Nephron progenitor cell (in vitro differentiated cells): ENCODE data around the gene RIMBP2.

Experiments
- DNase-seq: peaks from one replicate; pipeline ENCODE4 v3.0.0; 2021
- H3K27ac Mint-ChIP-seq: 2 replicates; pipeline ENCODE4 v1.8.0; 2021; ENCODE audit warnings: mild to moderate bottlenecking, moderate library complexity, mixed read lengths
- H3K27me3 Mint-ChIP-seq: 2 replicates; pipeline ENCODE4 v1.8.0; 2021; ENCODE audit warnings: mild to moderate bottlenecking, low read depth, mixed read lengths; ENCODE audit not compliant: poor library complexity
- H3K36me3 Mint-ChIP-seq: 2 replicates; pipeline ENCODE4 v1.8.0; 2021; ENCODE audit warnings: low read depth, mixed read lengths
- H3K4me1 Mint-ChIP-seq: 2 replicates; pipeline ENCODE4 v1.8.0; 2021; ENCODE audit warnings: mixed read lengths
- H3K4me3 Mint-ChIP-seq: 2 replicates; pipeline ENCODE4 v1.8.0; 2021; ENCODE audit warnings: mild to moderate bottlenecking, moderate library complexity, mixed read lengths
- H3K9me3 Mint-ChIP-seq: 2 replicates; pipeline ENCODE4 v1.8.0; 2021; ENCODE audit warnings: mild to moderate bottlenecking, moderate library complexity, mixed read lengths
- TF ChIP-seq, protein P1 (sequence below): fragments of 200-600 bp; sonication (generic); IDR thresholded peaks from 2 replicates; pipeline ENCODE4 v1.5.0; 2021; ENCODE audit warnings: antibody characterized with exemption

RIMBP2 gene

DNA sequence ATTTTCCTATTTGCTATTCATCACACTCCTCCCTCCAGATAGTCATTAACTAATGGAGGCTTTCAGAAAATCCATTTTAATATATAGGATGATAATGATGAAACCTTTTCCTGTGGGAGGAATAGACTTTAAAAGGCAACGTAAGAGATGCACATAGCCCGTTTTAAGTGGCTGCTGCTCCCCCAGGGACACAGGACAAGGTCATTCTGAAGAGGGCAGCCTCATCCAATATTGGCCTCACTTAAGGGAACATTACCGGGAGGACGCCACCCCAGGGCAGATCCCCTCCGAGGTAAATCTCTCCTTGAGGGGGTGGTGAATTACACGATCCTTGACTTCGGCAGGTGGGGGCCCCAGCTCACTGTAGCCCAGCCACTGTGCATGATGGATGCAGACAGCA, 246.5 kb downstream of the RIMBP2 start:
- peaks cover 14% of the 10 kb centered on the region for H3K27me3 Mint-ChIP-seq
- no peaks in the 10 kb centered on the region for H3K36me3 Mint-ChIP-seq
- peaks cover 13% of the 10 kb centered on the region for H3K9me3 Mint-ChIP-seq
- H3K4me3 Mint-ChIP-seq, result no peak overlapping the region
- TF ChIP-seq, protein P1, sequence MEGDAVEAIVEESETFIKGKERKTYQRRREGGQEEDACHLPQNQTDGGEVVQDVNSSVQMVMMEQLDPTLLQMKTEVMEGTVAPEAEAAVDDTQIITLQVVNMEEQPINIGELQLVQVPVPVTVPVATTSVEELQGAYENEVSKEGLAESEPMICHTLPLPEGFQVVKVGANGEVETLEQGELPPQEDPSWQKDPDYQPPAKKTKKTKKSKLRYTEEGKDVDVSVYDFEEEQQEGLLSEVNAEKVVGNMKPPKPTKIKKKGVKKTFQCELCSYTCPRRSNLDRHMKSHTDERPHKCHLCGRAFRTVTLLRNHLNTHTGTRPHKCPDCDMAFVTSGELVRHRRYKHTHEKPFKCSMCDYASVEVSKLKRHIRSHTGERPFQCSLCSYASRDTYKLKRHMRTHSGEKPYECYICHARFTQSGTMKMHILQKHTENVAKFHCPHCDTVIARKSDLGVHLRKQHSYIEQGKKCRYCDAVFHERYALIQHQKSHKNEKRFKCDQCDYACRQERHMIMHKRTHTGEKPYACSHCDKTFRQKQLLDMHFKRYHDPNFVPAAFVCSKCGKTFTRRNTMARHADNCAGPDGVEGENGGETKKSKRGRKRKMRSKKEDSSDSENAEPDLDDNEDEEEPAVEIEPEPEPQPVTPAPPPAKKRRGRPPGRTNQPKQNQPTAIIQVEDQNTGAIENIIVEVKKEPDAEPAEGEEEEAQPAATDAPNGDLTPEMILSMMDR, result no peak
- peaks cover 8% of the 10 kb centered on the region for H3K4me1 Mint-ChIP-seq
- no peak for DNase-seq
- H3K27ac Mint-ChIP-seq, result no peak overlapping the region

DNA sequence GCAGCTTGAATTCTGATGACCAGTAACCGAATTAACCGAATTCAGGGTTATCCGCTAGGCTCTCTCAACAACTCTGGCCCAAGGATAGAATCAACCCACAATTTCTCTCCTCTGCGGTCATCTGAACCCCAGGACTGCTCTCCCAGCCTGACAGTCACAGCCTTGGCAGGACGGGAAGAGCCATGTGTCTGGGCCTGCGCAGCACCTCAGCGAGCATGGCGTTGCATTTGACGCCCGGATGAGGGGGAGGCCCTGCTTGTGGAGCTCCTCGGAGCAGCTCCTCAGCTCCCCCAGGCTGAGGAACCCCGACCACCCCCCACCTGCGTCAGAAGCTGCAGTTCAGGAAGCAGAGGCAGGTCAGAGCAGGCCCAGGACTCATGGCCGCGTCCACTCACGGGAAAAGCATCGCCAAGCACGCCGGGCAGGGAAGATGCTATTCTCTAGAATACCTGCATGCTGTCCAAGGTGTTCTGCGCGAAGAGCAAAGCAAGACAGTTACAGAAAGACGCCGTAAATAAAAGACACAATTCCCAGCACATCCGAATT, 247.3 kb downstream of the RIMBP2 start:
- Mint-ChIP-seq H3K4me3 (no peak overlapping the region), H3K36me3 (no peaks in the 10 kb centered on the region), H3K27me3 (peaks cover 12% of the 10 kb centered on the region), H3K27ac (no peak overlapping the region), H3K4me1 (peaks cover 8% of the 10 kb centered on the region), H3K9me3 (peaks cover 13% of the 10 kb centered on the region)
- TF ChIP-seq, protein P1, result no peak
- DNase-seq, result no peak

DNA sequence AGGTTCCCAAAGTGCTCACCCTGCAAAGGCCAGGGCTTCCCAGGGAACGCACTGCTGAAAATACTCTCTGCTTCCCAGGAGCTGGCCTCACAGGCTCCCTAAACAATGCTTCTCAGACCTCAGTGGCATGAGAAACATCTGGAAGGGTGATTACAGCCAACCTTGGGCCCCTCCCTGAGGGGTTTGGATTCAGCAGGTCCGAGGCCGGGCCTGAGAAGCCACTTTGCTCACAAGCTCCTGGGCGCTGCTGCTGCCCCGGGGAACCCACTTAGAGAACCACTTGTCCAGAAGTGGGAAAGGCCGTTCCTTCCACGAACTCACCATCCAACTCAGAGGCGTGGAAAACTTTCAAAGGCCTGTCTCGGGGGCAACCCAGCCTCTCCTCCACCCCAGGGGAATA, 247.9 kb downstream of the RIMBP2 start:
- H3K27me3 Mint-ChIP-seq, result peaks cover 12% of the 10 kb centered on the region
- H3K9me3 Mint-ChIP-seq, result peaks cover 13% of the 10 kb centered on the region
- no peaks in the 10 kb centered on the region for H3K36me3 Mint-ChIP-seq
- H3K4me1 Mint-ChIP-seq, result peaks cover 7% of the 10 kb centered on the region
- no peak for DNase-seq
- no peak overlapping the region for H3K4me3 Mint-ChIP-seq
- TF ChIP-seq, protein P1, result no peak
- no peak overlapping the region for H3K27ac Mint-ChIP-seq

DNA sequence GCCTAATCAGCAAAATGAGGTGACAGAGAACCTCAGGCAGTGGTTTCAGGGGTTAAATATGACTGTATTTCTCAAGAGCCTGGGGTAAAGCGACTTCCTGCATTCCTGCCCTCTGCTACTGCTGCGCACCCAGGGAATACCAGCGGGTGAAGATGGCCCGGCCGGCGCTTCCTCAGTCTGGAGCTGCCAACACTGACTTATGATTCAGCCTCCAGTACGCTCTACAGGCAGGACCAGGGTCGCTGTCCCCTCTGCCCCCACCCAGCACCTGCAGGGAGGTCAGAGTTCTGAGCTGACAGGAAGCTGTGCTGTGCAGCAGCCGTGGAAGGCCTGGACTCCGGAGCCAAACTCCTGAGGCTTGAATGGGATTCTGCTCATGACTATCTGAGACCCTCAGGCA, 250.5 kb downstream of the RIMBP2 start:
- Mint-ChIP-seq H3K27me3 (peaks cover 12% of the 10 kb centered on the region), H3K9me3 (peaks cover 13% of the 10 kb centered on the region), H3K4me1 (peaks cover 5% of the 10 kb centered on the region), H3K4me3 (no peak overlapping the region), H3K36me3 (no peaks in the 10 kb centered on the region), H3K27ac (no peak overlapping the region)
- DNase-seq, result no peak
- TF ChIP-seq, protein P1, result no peak

DNA sequence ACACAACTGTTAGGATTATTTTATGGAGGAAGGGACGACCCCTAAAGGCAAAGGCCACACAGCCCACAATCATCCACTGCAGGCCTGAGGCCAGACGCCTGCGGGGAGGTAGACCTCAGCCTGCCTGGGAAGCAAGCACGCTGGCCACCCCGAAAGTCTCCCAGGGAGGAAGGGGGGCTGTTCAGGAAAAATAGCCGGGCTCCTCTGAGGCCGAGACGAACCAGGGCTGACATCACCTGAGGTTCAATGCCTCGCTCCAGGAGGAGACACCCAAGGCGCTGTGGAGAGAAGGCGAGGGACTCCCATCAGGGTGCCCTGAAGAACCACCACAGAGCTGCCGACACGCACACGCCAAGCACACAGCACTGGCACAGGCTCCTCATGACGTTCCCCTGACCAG, 251.1 kb downstream of the RIMBP2 start:
- TF ChIP-seq, protein P1, result no peak
- Mint-ChIP-seq H3K27me3 (peaks cover 12% of the 10 kb centered on the region), H3K4me1 (peaks cover 5% of the 10 kb centered on the region), H3K36me3 (no peaks in the 10 kb centered on the region), H3K9me3 (peaks cover 13% of the 10 kb centered on the region), H3K4me3 (no peak overlapping the region), H3K27ac (no peak overlapping the region)
- DNase-seq, result no peak
